Measurements from ENCODE around the gene MCTP1.

Gene MCTP1

DNA sequence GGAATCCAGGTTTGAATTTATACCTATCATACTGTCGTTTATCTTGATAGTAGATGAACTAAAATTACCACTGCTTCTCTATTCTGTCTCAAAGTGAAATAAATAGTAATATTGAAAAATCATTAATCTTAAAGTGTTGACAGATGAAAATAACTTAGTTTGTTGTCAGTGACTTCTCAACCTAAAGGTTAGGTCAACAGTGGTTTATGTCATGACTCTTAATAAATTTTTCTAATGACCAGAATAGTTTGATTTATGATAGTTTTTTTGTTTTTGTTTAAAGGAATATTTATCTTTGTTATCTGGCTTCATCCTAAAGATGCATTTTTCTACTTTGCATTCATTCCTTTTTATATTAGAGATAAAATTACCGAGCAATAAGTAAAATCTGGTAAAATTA is 585.3 kb downstream of the MCTP1 start:
- no peak for DNase-seq (ENCODE audit: insufficient read length)

DNA sequence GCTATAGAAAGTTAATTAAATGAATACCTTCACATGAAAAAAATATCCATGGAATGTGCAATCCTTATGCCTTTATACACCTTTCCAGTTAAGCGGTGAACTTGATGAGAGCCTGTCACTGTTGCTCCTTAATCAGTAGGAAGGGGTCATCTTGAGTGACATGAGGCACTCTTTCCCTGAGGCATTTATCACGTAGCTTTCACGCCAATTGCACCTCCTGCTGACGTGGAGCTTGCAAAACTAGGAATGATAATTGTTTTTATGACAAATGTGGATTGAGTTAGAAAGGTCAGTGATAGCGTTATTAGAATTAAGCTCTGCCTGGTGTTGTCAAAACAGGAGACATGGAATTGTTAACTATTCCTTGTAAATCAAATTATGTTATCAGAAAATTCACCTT is 586.7 kb downstream of the MCTP1 start:
- TF ChIP-seq POLR2AphosphoS5 (IDR thresholded peaks at IDR 0.05; ENCODE audit: low read depth, low read length): no peak
- no peak for TF ChIP-seq TAF1 (IDR thresholded peaks at IDR 0.05; ENCODE audit: borderline replicate concordance, low read depth, low read length)
- no peak for TF ChIP-seq POLR2A (IDR thresholded peaks at IDR 0.05; ENCODE audit: low read depth, low read length)
- FAIRE-seq (peak; percentile 74), DNase-seq (ENCODE audit: insufficient read length) (no peak)

More for the DNA sequence above, 585.3 kb downstream of the MCTP1 start:
- FAIRE-seq: no peak
- TF ChIP-seq POLR2AphosphoS5 (IDR thresholded peaks at IDR 0.05; ENCODE audit: low read depth, low read length) (no peak), TAF1 (IDR thresholded peaks at IDR 0.05; ENCODE audit: borderline replicate concordance, low read depth, low read length) (no peak), POLR2A (IDR thresholded peaks at IDR 0.05; ENCODE audit: low read depth, low read length) (no peak)

DNA sequence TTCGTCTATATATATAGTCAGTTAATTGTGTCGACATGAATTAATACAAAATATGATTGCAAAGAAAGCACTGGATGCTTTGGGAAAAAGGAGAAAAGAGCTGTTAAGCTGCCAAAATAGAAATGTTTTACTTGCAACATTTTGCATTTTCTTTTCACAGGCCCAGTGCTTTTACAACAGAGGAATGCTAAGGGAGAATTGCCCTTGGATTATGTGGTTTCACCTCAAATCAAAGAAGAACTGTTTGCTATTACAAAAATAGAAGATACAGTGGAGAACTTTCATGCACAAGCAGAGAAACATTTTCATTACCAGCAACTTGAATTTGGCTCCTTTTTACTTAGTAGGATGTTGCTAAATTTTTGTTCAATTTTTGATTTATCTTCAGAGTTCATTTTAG is 590.2 kb downstream of the MCTP1 start:
- TF ChIP-seq TAF1 (IDR thresholded peaks at IDR 0.05; ENCODE audit: borderline replicate concordance, low read depth, low read length) (no peak), POLR2AphosphoS5 (IDR thresholded peaks at IDR 0.05; ENCODE audit: low read depth, low read length) (no peak), POLR2A (IDR thresholded peaks at IDR 0.05; ENCODE audit: low read depth, low read length) (no peak)
- DNase-seq (ENCODE audit: insufficient read length) (no peak), FAIRE-seq (no peak)

DNA sequence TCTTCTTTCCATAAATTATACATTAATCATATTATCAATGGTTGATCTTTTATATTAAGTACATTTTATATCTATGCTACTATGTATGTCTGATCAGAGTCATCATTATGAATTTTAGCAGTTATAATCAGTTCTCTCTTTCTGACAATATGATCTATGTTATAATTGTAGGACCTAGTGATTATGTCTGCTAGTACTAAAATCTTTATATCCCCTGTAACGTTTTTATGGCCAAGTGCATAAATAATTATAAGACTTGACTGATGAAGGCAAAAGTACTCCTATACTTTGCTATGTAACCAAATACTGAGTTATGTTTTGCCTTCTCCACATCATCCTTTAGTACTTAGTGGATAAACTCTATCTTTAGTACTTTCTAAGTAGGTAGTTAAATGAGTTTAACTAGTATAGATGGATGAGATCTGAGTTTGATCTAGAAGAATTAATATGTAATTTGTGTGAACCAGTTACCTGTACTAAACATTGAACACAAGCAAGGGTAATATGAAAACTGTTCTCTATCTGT is 591.0 kb downstream of the MCTP1 start:
- DNase-seq (ENCODE audit: insufficient read length) (no peak), FAIRE-seq (no peak)
- TF ChIP-seq TAF1 (IDR thresholded peaks at IDR 0.05; ENCODE audit: borderline replicate concordance, low read depth, low read length): no peak
- no peak for TF ChIP-seq POLR2AphosphoS5 (IDR thresholded peaks at IDR 0.05; ENCODE audit: low read depth, low read length)
- TF ChIP-seq POLR2A (IDR thresholded peaks at IDR 0.05; ENCODE audit: low read depth, low read length): no peak

DNA sequence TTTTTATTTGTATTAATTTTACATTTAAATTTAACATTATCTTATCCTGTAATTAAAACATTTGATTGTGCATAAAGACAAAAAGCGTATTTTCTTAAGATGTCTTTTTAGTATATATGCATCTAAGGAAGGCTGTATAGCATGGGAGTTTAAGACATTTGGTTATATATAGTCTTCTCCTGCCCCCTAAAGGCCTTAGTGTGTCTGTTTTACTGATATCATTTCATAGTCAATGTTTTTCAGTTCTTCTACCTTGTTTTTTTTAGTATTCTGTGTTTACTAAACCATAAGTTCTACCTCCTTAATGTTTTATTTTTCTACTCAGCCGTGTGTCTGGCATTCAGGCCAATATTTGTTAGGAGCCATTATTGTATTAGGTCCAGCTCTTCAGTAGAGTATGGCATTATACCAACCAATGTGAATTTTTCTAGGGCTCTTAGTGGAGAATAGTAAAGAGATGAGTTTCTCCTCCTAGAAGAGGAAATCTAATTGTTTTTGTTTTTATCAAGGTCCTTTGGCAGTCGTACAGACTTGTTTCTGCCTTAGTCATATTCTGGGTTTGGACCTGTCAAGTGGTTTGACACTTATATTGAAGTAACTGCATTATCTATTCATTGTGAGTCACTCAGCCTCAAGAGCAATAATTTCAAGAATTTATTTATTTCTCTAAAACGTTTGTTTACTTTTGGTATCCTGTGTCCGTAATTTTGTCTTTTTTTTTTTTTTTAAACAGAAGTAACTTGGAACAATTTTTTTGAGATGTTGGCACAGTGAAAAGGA is 591.7 kb downstream of the MCTP1 start:
- no peak for DNase-seq (ENCODE audit: insufficient read length)
- FAIRE-seq: no peak
- TF ChIP-seq TAF1 (IDR thresholded peaks at IDR 0.05; ENCODE audit: borderline replicate concordance, low read depth, low read length) (no peak), POLR2AphosphoS5 (IDR thresholded peaks at IDR 0.05; ENCODE audit: low read depth, low read length) (no peak), POLR2A (IDR thresholded peaks at IDR 0.05; ENCODE audit: low read depth, low read length) (no peak)

DNA sequence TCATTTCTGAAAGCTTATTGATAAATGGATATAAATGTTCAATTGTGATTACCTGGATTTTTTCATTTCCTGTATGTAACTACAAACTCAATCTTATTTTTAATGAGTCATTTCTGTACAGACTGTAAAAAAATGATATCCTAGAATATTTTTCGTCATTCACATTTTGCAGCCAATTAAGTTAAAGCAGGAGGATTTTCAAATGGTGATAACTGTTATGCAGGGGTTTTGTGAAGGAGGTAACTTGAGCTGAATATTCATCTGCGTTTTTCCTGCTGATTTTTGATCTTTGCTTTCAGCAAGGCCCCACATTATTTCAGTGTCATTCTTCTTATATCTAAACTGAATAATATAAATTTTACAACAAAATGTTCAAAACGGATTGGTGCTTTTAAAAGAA is 592.3 kb downstream of the MCTP1 start:
- no peak for FAIRE-seq
- no peak for TF ChIP-seq TAF1 (IDR thresholded peaks at IDR 0.05; ENCODE audit: borderline replicate concordance, low read depth, low read length)
- TF ChIP-seq POLR2A (IDR thresholded peaks at IDR 0.05; ENCODE audit: low read depth, low read length): no peak
- no peak for TF ChIP-seq POLR2AphosphoS5 (IDR thresholded peaks at IDR 0.05; ENCODE audit: low read depth, low read length)
- DNase-seq (ENCODE audit: insufficient read length): no peak

DNA sequence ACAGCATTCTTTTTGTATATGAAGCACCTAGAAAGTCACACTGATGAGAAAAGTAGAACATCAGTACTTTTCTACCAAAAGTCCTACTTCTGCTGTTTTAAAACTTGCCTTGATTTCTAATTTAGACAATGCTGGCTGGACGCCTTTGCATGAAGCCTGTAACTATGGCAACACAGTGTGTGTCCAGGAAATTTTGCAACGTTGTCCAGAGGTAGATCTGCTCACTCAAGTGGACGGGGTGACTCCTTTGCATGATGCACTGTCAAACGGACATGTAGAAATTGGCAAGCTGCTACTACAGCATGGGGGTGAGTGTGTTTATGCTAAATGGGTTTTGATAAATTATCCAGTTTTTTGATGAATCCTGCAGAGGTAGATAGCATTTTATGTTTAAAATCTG is 592.9 kb downstream of the MCTP1 start:
- TF ChIP-seq POLR2A (IDR thresholded peaks at IDR 0.05; ENCODE audit: low read depth, low read length): no peak
- no peak for TF ChIP-seq TAF1 (IDR thresholded peaks at IDR 0.05; ENCODE audit: borderline replicate concordance, low read depth, low read length)
- no peak for TF ChIP-seq POLR2AphosphoS5 (IDR thresholded peaks at IDR 0.05; ENCODE audit: low read depth, low read length)
- DNase-seq (ENCODE audit: insufficient read length) (no peak), FAIRE-seq (peak; percentile 17)

DNA sequence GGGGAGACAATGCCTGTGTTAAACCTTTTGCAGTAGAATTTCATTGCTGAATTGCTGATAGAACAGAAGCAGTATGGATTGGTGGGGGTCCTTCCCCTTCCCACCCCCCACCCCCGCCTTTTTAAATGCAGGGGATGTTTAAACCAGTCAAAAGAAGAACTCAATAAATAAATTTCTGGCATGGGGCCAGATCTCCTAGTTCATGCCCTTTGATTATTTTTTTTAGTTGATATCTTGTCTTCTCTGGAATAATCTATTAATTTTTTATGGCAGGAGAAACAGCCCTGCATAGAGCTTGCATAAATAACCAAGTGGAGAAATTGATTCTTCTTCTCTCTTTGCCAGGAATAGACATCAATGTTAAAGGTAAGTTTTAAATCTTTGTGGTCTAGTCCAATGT is 593.6 kb downstream of the MCTP1 start:
- TF ChIP-seq POLR2AphosphoS5 (IDR thresholded peaks at IDR 0.05; ENCODE audit: low read depth, low read length) (no peak), TAF1 (IDR thresholded peaks at IDR 0.05; ENCODE audit: borderline replicate concordance, low read depth, low read length) (no peak), POLR2A (IDR thresholded peaks at IDR 0.05; ENCODE audit: low read depth, low read length) (no peak)
- DNase-seq (ENCODE audit: insufficient read length) (no peak), FAIRE-seq (no peak)

DNA sequence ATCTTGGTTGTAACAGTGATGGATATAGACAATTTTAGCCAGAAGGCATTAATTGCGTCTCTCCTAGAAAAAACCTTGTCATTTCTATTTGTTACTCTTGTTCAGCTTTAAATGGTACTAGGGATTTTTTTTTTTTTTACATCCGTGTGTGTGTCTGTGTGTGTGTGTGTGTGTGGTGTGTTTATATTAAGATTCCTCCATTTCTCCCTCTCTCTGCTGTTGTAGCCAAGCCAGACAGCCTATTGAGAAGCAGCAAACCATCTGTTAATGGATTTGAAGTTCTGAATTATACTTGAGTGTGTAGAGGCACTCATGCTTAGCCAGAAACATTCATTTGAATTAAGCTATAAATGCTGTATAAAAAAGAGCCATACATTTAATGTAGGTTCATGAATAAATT is 594.1 kb downstream of the MCTP1 start:
- TF ChIP-seq POLR2A (IDR thresholded peaks at IDR 0.05; ENCODE audit: low read depth, low read length) (no peak), TAF1 (IDR thresholded peaks at IDR 0.05; ENCODE audit: borderline replicate concordance, low read depth, low read length) (no peak), POLR2AphosphoS5 (IDR thresholded peaks at IDR 0.05; ENCODE audit: low read depth, low read length) (no peak)
- FAIRE-seq (no peak), DNase-seq (ENCODE audit: insufficient read length) (no peak)

DNA sequence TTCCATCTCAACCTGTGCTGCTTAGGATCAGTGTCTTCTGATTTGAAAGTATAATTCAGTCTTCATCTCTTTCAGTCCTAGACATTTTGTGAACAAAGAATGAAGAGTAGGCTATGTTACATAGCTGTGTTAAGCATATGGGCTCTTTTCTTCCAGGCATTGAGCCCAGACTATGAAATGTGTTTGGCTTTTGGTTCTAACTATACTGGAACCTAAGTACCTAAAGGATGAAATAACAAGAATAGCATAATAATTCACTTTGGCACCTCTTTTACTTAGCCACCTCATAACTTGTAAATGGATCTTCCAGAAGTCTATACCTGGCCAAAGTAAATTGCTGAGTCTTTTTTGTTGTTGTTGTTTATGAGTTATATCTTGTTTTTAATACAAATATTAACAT is 595.0 kb downstream of the MCTP1 start:
- DNase-seq (ENCODE audit: insufficient read length) (no peak), FAIRE-seq (no peak)
- TF ChIP-seq POLR2AphosphoS5 (IDR thresholded peaks at IDR 0.05; ENCODE audit: low read depth, low read length) (no peak), POLR2A (IDR thresholded peaks at IDR 0.05; ENCODE audit: low read depth, low read length) (no peak), TAF1 (IDR thresholded peaks at IDR 0.05; ENCODE audit: borderline replicate concordance, low read depth, low read length) (no peak)

DNA sequence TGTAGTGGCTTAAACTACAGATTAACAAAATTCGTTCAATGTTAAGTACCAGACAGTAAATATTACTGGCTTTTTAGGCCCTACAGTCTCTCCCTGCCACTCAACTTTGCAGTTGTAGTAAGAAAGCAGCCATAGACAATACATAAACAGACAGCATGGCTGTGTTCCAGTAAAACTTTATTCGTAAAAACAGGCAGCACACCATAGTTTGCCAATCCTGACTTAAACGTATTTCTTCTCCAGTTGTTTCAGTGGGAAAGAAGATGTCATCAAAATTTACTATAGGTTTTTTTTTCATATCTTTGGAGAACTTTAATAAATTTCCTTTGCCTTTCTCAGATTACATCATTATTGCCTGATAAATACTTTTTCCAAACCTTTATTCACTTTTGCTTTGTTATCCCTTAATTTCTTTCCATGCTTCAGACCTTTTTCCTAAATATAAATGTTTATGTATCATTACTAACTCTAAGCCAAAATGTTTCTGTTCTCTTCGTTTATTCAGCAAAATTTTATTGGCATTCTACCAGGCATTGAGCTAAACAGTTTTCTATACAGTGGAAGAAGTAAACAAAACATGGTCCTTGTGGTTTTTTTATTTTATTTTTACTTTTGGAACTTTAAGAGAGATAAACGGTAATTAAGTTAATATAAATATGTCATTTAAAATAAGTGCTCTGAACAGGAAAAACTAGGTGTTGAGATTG is 601.9 kb downstream of the MCTP1 start:
- no peak for TF ChIP-seq POLR2A (IDR thresholded peaks at IDR 0.05; ENCODE audit: low read depth, low read length)
- no peak for FAIRE-seq

More for the DNA sequence above, 601.9 kb downstream of the MCTP1 start:
- no peak for DNase-seq (ENCODE audit: insufficient read length)
